ENCODE data around the gene IFNK.

IFNK gene

GRCh38 chr9:27545471-27545870, 21.4 kb downstream of the IFNK start:
- no peak for TF ChIP-seq CTCF (IDR thresholded peaks at IDR 0.05; ENCODE audit: insufficient read depth, low read length, poor library complexity, severe bottlenecking)
- no peak for TF ChIP-seq EZH2phosphoT487 (conservative IDR thresholded peaks at IDR 0.05; ENCODE audit: low read length)
- H2AFZ ChIP-seq (ENCODE audit: low read depth, low read length, severe bottlenecking): no peak overlapping the region
- no peak overlapping the region for H3K9ac ChIP-seq (ENCODE audit: low read length)
- H3K79me2 ChIP-seq (ENCODE audit: insufficient read depth, low read length): no peaks in the 10 kb centered on the region
- H3K27me3 ChIP-seq (ENCODE audit: low read length): no peaks in the 10 kb centered on the region
- no peak overlapping the region for H3K4me3 ChIP-seq (ENCODE audit: insufficient read depth, low read length, poor library complexity, severe bottlenecking)
- H3K36me3 ChIP-seq (ENCODE audit: low read length): peaks cover 10% of the 10 kb centered on the region; the same call in 1 of the 2 replicates
- no peaks in the 10 kb centered on the region for H3K9me3 ChIP-seq (ENCODE audit: insufficient read depth, low read length)
- H3K9me2 ChIP-seq (replicated peaks; ENCODE audit: insufficient read depth, low read length): no peaks in the 10 kb centered on the region
- no peak overlapping the region for H3K4me2 ChIP-seq (ENCODE audit: low read depth, low read length, poor library complexity, severe bottlenecking)
- no peaks in the 10 kb centered on the region for H4K20me1 ChIP-seq (ENCODE audit: low read depth, low read length)
- no peak overlapping the region for H3K27ac ChIP-seq (ENCODE audit: low read depth, low read length)
- no peaks in the 10 kb centered on the region; the same call in 1 of the 2 replicates for H3F3A ChIP-seq (ENCODE audit: insufficient read depth)

- H3K4me3 ChIP-seq (ENCODE audit: insufficient read depth, low read length, poor library complexity, severe bottlenecking): no peak overlapping the region
- no peaks in the 10 kb centered on the region for H3K27me3 ChIP-seq (ENCODE audit: low read length)
- no peaks in the 10 kb centered on the region for H3K79me2 ChIP-seq (ENCODE audit: insufficient read depth, low read length)
- no peaks in the 10 kb centered on the region; the same call in 1 of the 2 replicates for H3F3A ChIP-seq (ENCODE audit: insufficient read depth)
- no peaks in the 10 kb centered on the region for H4K20me1 ChIP-seq (ENCODE audit: low read depth, low read length)
- peak; percentile 29 for TF ChIP-seq CTCF (IDR thresholded peaks at IDR 0.05; ENCODE audit: insufficient read depth, low read length, poor library complexity, severe bottlenecking)
- TF ChIP-seq EZH2phosphoT487 (conservative IDR thresholded peaks at IDR 0.05; ENCODE audit: low read length): no peak
- peaks cover 10% of the 10 kb centered on the region; the same call in 1 of the 2 replicates for H3K36me3 ChIP-seq (ENCODE audit: low read length)
- no peaks in the 10 kb centered on the region for H3K9me3 ChIP-seq (ENCODE audit: insufficient read depth, low read length)
- no peak overlapping the region for H3K27ac ChIP-seq (ENCODE audit: low read depth, low read length)
- no peaks in the 10 kb centered on the region for H3K9me2 ChIP-seq (replicated peaks; ENCODE audit: insufficient read depth, low read length)
- no peak overlapping the region for H3K9ac ChIP-seq (ENCODE audit: low read length)
- H3K4me2 ChIP-seq (ENCODE audit: low read depth, low read length, poor library complexity, severe bottlenecking): no peak overlapping the region
- no peak overlapping the region for H2AFZ ChIP-seq (ENCODE audit: low read depth, low read length, severe bottlenecking)
Observed at GRCh38 chr9:27548055-27548741, 24.1 kb downstream of the IFNK start.

DNA sequence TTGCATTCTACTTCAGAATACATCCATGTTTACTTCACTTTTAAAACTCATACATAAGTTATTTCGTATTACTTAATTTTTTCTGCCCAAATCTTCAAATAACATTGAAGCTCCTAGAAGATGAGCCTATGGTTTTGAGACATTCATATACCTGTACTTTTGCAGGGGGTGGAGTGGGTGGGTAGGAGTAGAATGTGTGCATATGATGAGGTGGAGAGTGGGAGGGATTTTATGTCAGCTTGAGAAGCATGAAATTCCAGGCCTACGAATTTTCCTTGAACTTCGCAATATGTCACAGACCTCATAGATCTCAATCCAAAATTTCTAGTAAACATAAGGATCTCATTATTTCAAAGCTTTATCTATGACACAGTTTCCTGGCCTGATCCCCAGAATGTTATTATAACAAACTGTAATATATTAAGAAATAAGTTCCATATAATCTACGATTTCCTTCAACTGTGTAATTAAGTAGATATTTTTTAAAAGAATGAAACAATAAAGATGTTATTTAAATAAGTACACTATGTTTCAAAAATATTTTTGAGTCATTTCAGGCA, 25.2 kb downstream of the IFNK start:
- Histone ChIP-seq H4K20me1 (ENCODE audit: low read depth, low read length) (no peaks in the 10 kb centered on the region), H3K79me2 (ENCODE audit: insufficient read depth, low read length) (no peaks in the 10 kb centered on the region), H2AFZ (ENCODE audit: low read depth, low read length, severe bottlenecking) (no peak overlapping the region), H3K27ac (ENCODE audit: low read depth, low read length) (no peak overlapping the region), H3K4me2 (ENCODE audit: low read depth, low read length, poor library complexity, severe bottlenecking) (no peak overlapping the region), H3K9me3 (ENCODE audit: insufficient read depth, low read length) (no peaks in the 10 kb centered on the region), H3K36me3 (ENCODE audit: low read length) (peaks cover 10% of the 10 kb centered on the region; the same call in 1 of the 2 replicates), H3F3A (ENCODE audit: insufficient read depth) (no peaks in the 10 kb centered on the region; the same call in 1 of the 2 replicates), H3K9me2 (replicated peaks; ENCODE audit: insufficient read depth, low read length) (no peaks in the 10 kb centered on the region), H3K27me3 (ENCODE audit: low read length) (no peaks in the 10 kb centered on the region), H3K4me3 (ENCODE audit: insufficient read depth, low read length, poor library complexity, severe bottlenecking) (no peak overlapping the region), H3K9ac (ENCODE audit: low read length) (no peak overlapping the region)
- TF ChIP-seq EZH2phosphoT487 (conservative IDR thresholded peaks at IDR 0.05; ENCODE audit: low read length): no peak
- no peak for TF ChIP-seq CTCF (IDR thresholded peaks at IDR 0.05; ENCODE audit: insufficient read depth, low read length, poor library complexity, severe bottlenecking)

Measured in SU-DHL-6 (cell line).